Measurements from ENCODE around the gene PAX3. TPM values are rescaled to one million over a fixed set of nuclear protein-coding genes. Genes with fewer than 3 reads are reported as not detected.
"Not testable (repeated sequence)": the region's sequence is repeated elsewhere in the genome, so short reads cannot be mapped to it uniquely, and the experiment has no call there.

PAX3 gene
- total RNA-seq, 1 donor from 2014 or later, result 4.6 TPM

GRCh38 chr2:222160944-222161343, 137.9 kb downstream of the PAX3 start:
- Mint-ChIP-seq H3K36me3 (no peaks in the 10 kb centered on the region), H3K4me1 (peaks cover 8% of the 10 kb centered on the region), H3K9me3 (no peaks in the 10 kb centered on the region), H3K4me3 (no peak overlapping the region), H3K27ac (no peak overlapping the region), H3K27me3 (ENCODE audit: insufficient read depth, low read depth) (peaks cover 5% of the 10 kb centered on the region)
- no peak overlapping the region for H3K4me3 ChIP-seq
- no peaks in the 10 kb centered on the region for H3F3A ChIP-seq (ENCODE audit: low read depth)
- TF ChIP-seq EZH2phosphoT487 (IDR thresholded peaks at IDR 0.05), result no peak
- no peak for TF ChIP-seq CTCF (IDR thresholded peaks at IDR 0.05)
- no peak for TF ChIP-seq EZH2 (IDR thresholded peaks at IDR 0.05)
- no peaks in the 10 kb centered on the region for H3K27me3 ChIP-seq
- H3K36me3 ChIP-seq, result no peaks in the 10 kb centered on the region
- H3K9ac ChIP-seq, result no peak overlapping the region
- H3K27ac ChIP-seq, result no peak overlapping the region
- H3K4me1 ChIP-seq, result peaks cover 8% of the 10 kb centered on the region
- no peaks in the 10 kb centered on the region for H3K79me2 ChIP-seq (ENCODE audit: low read depth)
- H3K4me2 ChIP-seq, result no peak overlapping the region
- no peak for DNase-seq (ENCODE audit: low spot score)
- no peaks in the 10 kb centered on the region for H3K9me3 ChIP-seq (ENCODE audit: low read depth)
- H2AFZ ChIP-seq (replicated peaks), result no peak overlapping the region
- no peaks in the 10 kb centered on the region for H4K20me1 ChIP-seq (ENCODE audit: low read depth)

- Histone ChIP-seq H3K4me2 (no peak overlapping the region), H3K4me3 (no peak overlapping the region), H3K4me1 (peaks cover 8% of the 10 kb centered on the region), H4K20me1 (ENCODE audit: low read depth) (no peaks in the 10 kb centered on the region), H3F3A (ENCODE audit: low read depth) (no peaks in the 10 kb centered on the region), H2AFZ (replicated peaks) (no peak overlapping the region), H3K9ac (no peak overlapping the region), H3K9me3 (ENCODE audit: low read depth) (no peaks in the 10 kb centered on the region), H3K79me2 (ENCODE audit: low read depth) (no peaks in the 10 kb centered on the region), H3K27me3 (no peaks in the 10 kb centered on the region), H3K36me3 (no peaks in the 10 kb centered on the region), H3K27ac (no peak overlapping the region)
- Mint-ChIP-seq H3K27me3 (ENCODE audit: insufficient read depth, low read depth) (peaks cover 5% of the 10 kb centered on the region), H3K4me3 (no peak overlapping the region), H3K4me1 (peaks cover 12% of the 10 kb centered on the region), H3K36me3 (no peaks in the 10 kb centered on the region), H3K9me3 (peaks cover 3% of the 10 kb centered on the region), H3K27ac (no peak overlapping the region)
- DNase-seq (ENCODE audit: low spot score), result no peak
- TF ChIP-seq EZH2phosphoT487 (IDR thresholded peaks at IDR 0.05) (no peak), EZH2 (IDR thresholded peaks at IDR 0.05) (no peak), CTCF (IDR thresholded peaks at IDR 0.05) (no peak)
These were observed 138.7 kb downstream of the PAX3 start for GRCh38 chr2:222160125-222160524.

GRCh38 chr2:222159221-222159620, 139.6 kb downstream of the PAX3 start:
- Histone ChIP-seq H3K4me2 (no peak overlapping the region), H3K9me3 (ENCODE audit: low read depth) (no peaks in the 10 kb centered on the region), H3K27ac (no peak overlapping the region), H2AFZ (replicated peaks) (no peak overlapping the region), H3F3A (ENCODE audit: low read depth) (no peaks in the 10 kb centered on the region), H3K79me2 (ENCODE audit: low read depth) (no peaks in the 10 kb centered on the region), H3K36me3 (no peaks in the 10 kb centered on the region), H3K27me3 (no peaks in the 10 kb centered on the region), H4K20me1 (ENCODE audit: low read depth) (no peaks in the 10 kb centered on the region), H3K4me3 (no peak overlapping the region), H3K4me1 (peaks cover 8% of the 10 kb centered on the region), H3K9ac (no peak overlapping the region)
- H3K9me3 Mint-ChIP-seq, result peaks cover 3% of the 10 kb centered on the region
- H3K27ac Mint-ChIP-seq, result no peak overlapping the region
- TF ChIP-seq CTCF (IDR thresholded peaks at IDR 0.05) (no peak), EZH2phosphoT487 (IDR thresholded peaks at IDR 0.05) (no peak), EZH2 (IDR thresholded peaks at IDR 0.05) (no peak)
- H3K4me3 Mint-ChIP-seq, result no peak overlapping the region
- H3K27me3 Mint-ChIP-seq (ENCODE audit: insufficient read depth, low read depth), result peaks cover 3% of the 10 kb centered on the region
- H3K4me1 Mint-ChIP-seq, result peaks cover 12% of the 10 kb centered on the region
- no peaks in the 10 kb centered on the region for H3K36me3 Mint-ChIP-seq
- no peak for DNase-seq (ENCODE audit: low spot score)

- H3K27ac ChIP-seq; H2AFZ ChIP-seq (replicated peaks); H4K20me1 ChIP-seq (ENCODE audit: low read depth); H3K9me3 ChIP-seq (ENCODE audit: low read depth); H3K4me2 ChIP-seq; H3K27me3 Mint-ChIP-seq (ENCODE audit: insufficient read depth, low read depth); H3K36me3 ChIP-seq; H3K9me3 Mint-ChIP-seq; H3K27me3 ChIP-seq; H3K4me1 ChIP-seq; H3F3A ChIP-seq (ENCODE audit: low read depth); H3K79me2 ChIP-seq (ENCODE audit: low read depth); H3K4me1 Mint-ChIP-seq; H3K9ac ChIP-seq; H3K36me3 Mint-ChIP-seq; H3K4me3 Mint-ChIP-seq; DNase-seq (ENCODE audit: low spot score): not testable (repeated sequence)
- H3K4me3 ChIP-seq, result peak overlapping the region; percentile 24
- H3K27ac Mint-ChIP-seq, result peak overlapping the region; percentile 74
These were observed 143.7 kb downstream of the PAX3 start for GRCh38 chr2:222155003-222155664.

All from neural progenitor cell (in vitro differentiated cells).